Esophagus squamous epithelium (tissue), 4 donors: ENCODE results near the gene RGS13.

ENCODE experiments used
- POLR2A ChIP-seq, 4 donors: fragments of 450-650 bp; IDR thresholded peaks; one replicate each; pipeline ENCODE4 v1.6.1; 2017; ENCODE audit warnings: antibody characterized with exemption in 4 of 4, mild to moderate bottlenecking in 4 of 4, moderate library complexity in 3 of 4
- TF ChIP-seq, protein P1 (sequence below), 6 experiments: fragments of 450-650 bp in 4 of 6; fragments of 200-600 bp in 2 of 6; sonication (generic) in 2 of 6; IDR thresholded peaks; one replicate each; pipeline ENCODE4 v1.5.1; 2016 to 2019; ENCODE audit warnings: antibody characterized with exemption in 6 of 6, mild to moderate bottlenecking in 4 of 6, moderate library complexity in 4 of 6

- TF ChIP-seq POLR2A (IDR thresholded peaks at IDR 0.05) = no peak
- TF ChIP-seq, protein P1, sequence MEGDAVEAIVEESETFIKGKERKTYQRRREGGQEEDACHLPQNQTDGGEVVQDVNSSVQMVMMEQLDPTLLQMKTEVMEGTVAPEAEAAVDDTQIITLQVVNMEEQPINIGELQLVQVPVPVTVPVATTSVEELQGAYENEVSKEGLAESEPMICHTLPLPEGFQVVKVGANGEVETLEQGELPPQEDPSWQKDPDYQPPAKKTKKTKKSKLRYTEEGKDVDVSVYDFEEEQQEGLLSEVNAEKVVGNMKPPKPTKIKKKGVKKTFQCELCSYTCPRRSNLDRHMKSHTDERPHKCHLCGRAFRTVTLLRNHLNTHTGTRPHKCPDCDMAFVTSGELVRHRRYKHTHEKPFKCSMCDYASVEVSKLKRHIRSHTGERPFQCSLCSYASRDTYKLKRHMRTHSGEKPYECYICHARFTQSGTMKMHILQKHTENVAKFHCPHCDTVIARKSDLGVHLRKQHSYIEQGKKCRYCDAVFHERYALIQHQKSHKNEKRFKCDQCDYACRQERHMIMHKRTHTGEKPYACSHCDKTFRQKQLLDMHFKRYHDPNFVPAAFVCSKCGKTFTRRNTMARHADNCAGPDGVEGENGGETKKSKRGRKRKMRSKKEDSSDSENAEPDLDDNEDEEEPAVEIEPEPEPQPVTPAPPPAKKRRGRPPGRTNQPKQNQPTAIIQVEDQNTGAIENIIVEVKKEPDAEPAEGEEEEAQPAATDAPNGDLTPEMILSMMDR (IDR thresholded peaks at IDR 0.05) = no peak
These were observed 35.7 kb upstream of the RGS13 start for GRCh38 chr1:192600275-192600674.
